ENCODE measurements around the gene GGT5. TPM values are rescaled to one million over a fixed set of nuclear protein-coding genes. Genes with fewer than 3 reads are reported as not detected.

The GGT5 gene
- total and polyA plus RNA-seq, 7 donors = 2.8 to 35.2 (median 22.5) TPM

- H3K36me3 ChIP-seq = peaks cover 0 to 12% (median 4%) of the 10 kb centered on the region in 4 donors
- intact Hi-C loops (cut with DNase I) = no loop called here
- WGBS, 2 donors = 80 to 87% methylated on average over 16 of the region's 16 CpGs
Observed at GRCh38 chr22:24180316-24181087, 64.4 kb downstream of the GGT5 start.

GRCh38 chr22:24179478-24180210 lies 65.2 kb downstream of the GGT5 start:
- intact Hi-C loops (cut with DNase I) = loop anchor here (5.0 kb wide), 1 partner anchor 222 kb away; no protein-coding TSS in a partner anchor
- WGBS, 2 donors = 85 to 89% methylated on average over 17 of the region's 17 CpGs
- Histone ChIP-seq H3K4me1 (peaks cover 0 to 69% (median 55%) of the 10 kb centered on the region in 4 donors), H3K9me3 (no peaks in the 10 kb centered on the region), H3K4me3 (no peak overlapping the region), H3K27ac (peak overlapping the region; percentile 32 to 87 (median 82)), H3K36me3 (peaks cover 0 to 12% (median 4%) of the 10 kb centered on the region in 4 donors), H3K27me3 (no peaks in the 10 kb centered on the region)
- no peak for DNase-seq
- TF ChIP-seq POLR2A (IDR thresholded peaks at IDR 0.05) (no peak), POLR2AphosphoS5 (IDR thresholded peaks at IDR 0.05) (no peak), CTCF (IDR thresholded peaks at IDR 0.05) (no peak)

More at GRCh38 chr22:24180316-24181087, 64.4 kb downstream of the GGT5 start:
- H3K4me1 ChIP-seq = peaks cover 0 to 60% (median 47%) of the 10 kb centered on the region in 4 donors
- H3K4me3 ChIP-seq = no peak overlapping the region
- H3K27ac ChIP-seq = peak overlapping the region; percentile 62 to 87 (median 76)
- no peaks in the 10 kb centered on the region for H3K9me3 ChIP-seq
- no peak for DNase-seq
- TF ChIP-seq POLR2AphosphoS5 (IDR thresholded peaks at IDR 0.05) = no peak
- no peak for TF ChIP-seq CTCF (IDR thresholded peaks at IDR 0.05)
- TF ChIP-seq POLR2A (IDR thresholded peaks at IDR 0.05) = no peak
- no peak for TF ChIP-seq EP300 (IDR thresholded peaks at IDR 0.05)
- no peaks in the 10 kb centered on the region for H3K27me3 ChIP-seq

- H3K4me3 ChIP-seq = no peak overlapping the region
- peaks cover 0 to 16% (median 4%) of the 10 kb centered on the region in 4 donors for H3K36me3 ChIP-seq
- no peaks in the 10 kb centered on the region for H3K9me3 ChIP-seq
- intact Hi-C loops (cut with DNase I) = loop anchor here (5.0 kb wide), 1 partner anchor 221 kb away; no protein-coding TSS in a partner anchor
- no peaks in the 10 kb centered on the region for H3K27me3 ChIP-seq
- DNase-seq = no peak
- WGBS, 2 donors = 85 to 90% methylated on average over 21 of the region's 21 CpGs
- H3K27ac ChIP-seq = peak overlapping the region; percentile 78 to 87 (median 84)
- TF ChIP-seq CTCF (IDR thresholded peaks at IDR 0.05) (no peak), EP300 (IDR thresholded peaks at IDR 0.05) (no peak), POLR2AphosphoS5 (IDR thresholded peaks at IDR 0.05) (no peak), POLR2A (IDR thresholded peaks at IDR 0.05) (no peak)
- peaks cover 0 to 76% (median 62%) of the 10 kb centered on the region in 4 donors for H3K4me1 ChIP-seq
Observed at GRCh38 chr22:24178502-24179440, 66.1 kb downstream of the GGT5 start.

GRCh38 chr22:24178021-24178431 lies 66.9 kb downstream of the GGT5 start:
- TF ChIP-seq CTCF (IDR thresholded peaks at IDR 0.05) (no peak), EP300 (IDR thresholded peaks at IDR 0.05) (no peak)
- Histone ChIP-seq H3K27ac (peak overlapping the region; percentile 78 to 87 (median 84)), H3K4me1 (peaks cover 0 to 69% (median 62%) of the 10 kb centered on the region in 4 donors), H3K36me3 (peaks cover 0 to 24% (median 9%) of the 10 kb centered on the region in 4 donors), H3K9me3 (no peaks in the 10 kb centered on the region), H3K4me3 (no peak overlapping the region), H3K27me3 (no peaks in the 10 kb centered on the region)
- no peak for DNase-seq
- intact Hi-C loops (cut with DNase I) = loop anchor here (5.0 kb wide), 1 partner anchor 221 kb away; no protein-coding TSS in a partner anchor
- 93 to 94% methylated on average over 12 of the region's 12 CpGs for whole genome bisulfite sequencing, 2 donors
